ENCODE results near the gene GDPD3.
A peak's percentile ranks its signal among the peaks of the same experiment; 100 is the strongest.

The GDPD3 gene

DNA sequence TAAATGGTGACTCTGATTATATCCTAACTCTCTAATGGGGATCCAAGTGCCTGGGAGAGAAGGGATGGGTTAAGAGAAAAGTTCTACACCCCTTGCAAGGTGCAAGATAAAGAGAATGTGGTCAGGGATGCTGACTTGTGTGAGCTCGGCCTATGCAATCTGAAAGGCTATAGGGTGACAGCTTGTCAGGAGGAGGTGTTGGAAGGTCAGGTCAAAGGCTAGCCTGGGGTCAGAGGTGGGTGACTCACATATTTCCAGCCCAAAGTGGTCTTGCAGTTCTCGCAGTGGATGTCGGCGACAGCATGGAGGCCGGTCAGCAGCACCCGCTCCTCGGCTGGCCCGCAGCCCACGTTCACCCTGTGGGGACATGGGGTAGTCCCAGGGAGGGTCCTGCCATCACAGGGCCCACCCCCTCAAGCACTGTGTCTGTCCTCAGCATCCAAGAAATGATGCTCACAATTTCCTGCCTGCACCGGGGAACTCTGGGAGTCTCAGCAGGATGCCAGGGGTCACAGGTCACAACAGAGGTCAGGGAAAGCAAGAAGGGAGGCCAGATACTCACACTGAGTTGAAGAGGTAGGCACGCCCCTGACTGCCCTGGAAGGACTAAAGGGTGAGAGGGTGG is 18.7 kb downstream of the GDPD3 start:
- DNase-seq, result no peak

DNA sequence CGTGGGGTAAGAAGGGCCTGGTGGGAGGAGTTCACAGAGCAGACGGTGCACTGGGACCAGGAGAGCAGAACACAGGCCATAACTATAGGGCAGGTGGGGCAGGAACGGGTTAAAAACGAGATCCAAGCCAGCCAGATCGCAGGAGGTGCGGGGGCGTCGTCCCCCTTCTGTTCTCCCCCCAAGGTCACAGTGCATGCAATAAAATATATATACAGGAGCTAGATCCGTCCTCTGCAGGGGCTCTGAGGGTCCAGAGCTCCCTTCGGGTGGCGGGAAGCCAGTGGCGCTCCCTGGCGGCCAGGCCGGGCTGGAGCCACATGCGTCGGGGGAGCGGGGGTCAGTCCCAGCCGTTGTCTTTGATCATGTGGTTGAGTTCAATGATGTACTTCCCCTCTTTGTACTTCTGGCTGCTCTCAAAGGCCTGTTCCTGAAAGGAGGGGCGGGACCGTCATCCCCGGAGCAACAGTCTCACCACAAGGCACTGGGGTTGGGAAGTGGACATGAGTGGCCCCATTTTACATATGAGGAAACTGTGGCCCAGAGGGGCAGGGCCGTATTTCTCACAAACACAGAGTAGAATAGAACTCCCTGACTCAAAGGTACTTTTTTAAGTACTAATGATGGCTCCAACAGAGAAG is 20.8 kb downstream of the GDPD3 start:
- DNase-seq, result no peak

DNA sequence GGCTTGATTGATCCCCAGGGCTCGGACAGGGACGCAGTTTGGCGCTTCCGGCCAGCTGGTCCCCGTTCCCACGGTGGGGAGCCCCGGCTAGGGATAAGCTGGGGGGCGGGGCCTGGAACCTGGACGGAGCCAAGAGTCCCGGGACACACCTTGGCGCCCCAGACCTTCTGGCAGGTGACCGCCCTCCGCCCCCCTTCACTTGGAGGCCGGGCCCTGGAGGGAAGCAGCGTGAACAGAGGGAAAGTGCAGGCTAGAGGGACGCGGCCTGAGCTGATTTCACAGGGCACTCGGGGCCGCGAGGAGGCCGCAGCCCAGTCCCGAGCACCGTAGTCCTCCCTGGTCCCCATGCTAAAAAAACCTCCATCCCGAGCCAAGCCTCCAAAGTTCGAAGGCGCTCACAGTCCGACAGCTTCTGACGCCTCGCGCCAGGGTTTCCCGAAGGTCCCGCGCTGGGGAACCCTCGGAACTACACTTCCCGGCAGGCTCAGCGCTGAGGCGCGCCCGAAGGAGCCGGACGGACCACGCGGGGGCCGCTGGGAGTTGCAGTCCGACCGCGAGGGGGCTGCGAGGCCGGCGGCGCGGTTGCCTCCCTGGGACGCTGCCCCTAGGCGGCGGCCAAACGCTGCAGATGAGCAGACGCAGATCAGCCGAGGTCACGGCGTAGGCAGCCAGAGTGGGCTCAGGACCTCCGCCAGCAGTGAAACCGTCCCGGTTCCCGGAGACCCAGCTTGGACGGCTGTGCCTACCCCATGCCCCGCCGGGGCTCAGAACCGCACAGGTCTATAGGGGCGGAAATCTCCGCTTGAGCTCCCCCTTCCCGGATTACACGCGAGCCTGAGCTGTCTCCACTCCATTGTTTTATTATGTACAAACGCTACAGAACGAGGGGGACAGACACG is 21.6 kb downstream of the GDPD3 start, which contains the start of gene TBX6:
Gene TBX6 (minus strand): TSS at position 451 of the 899 bp plus-strand sequence. CDS start 731 bp downstream, outside the sequence.
- DNase-seq, result peak in 1 of 2 experiments; percentile 51

DNA sequence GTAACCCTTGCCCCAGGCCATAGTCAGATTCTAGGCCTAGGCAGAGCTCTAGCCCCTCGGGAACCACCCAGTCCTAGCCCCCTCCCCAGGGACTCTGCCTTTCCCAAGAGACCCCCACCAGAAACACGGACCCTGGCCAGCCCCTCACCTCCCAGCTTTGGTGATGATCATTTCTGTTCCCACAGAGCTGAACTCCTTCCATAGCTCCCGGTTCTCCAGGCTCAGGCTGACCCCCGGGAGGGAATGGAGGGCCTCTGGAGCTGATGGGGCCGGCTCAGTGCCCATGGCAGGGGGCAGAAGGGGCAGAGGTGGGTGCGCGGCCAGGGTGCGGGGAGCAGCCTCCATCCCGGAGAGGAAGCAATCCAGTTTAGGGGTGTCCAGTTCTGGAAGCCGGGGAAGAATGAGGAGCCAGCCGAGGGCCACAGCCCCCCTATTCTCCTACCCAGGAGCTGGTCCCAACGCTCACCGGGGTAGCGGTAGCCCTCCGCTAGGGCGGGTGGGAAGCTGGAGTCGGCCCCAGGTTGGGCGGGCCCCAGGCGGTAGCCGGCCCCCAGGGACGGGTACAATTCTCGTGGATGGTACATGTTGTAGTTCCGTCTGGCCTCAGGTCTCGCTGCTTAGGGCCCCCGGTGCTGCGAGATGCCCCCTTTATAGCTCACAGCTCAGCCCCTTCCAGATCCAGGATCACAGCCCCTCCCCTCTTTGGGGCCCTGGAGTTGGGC is 22.6 kb downstream of the GDPD3 start:
- DNase-seq, result no peak

DNA sequence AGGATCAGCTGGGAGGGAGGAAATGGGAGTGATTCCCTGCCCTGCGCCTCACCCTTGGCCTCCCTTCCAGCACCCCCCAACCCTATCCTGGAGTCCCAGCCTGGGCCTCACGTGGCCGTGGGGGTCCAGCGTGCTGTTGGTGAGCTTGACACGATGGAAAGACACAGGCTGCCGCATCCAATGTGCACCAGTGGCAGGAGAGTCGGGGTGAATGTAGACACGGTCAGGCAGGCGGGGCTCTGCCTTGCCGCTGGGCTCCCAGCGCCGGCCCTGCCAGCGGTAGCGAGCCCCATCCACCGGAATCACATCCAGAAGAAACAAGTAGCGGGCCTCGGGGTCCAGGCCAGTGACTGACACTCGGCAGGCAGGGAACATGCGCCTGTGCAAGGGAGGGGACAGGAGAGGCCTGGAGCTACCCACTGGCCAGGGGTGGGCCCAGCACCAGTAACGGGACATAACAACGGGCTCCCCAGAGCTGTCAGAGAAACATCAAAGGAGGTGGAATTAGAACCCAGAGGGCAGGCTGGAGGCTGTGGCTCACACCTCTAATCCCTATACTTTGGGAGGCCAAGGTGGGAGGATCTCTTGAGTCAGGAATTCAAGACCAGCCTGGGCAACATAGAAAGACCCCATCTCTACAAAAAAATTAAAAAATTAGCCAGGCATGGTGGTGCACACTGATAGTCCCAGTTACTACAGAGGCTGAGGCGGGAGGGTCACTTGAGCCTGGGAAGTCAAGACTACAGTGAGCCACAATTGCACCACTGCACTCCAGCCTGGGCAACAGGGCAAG is 24.3 kb downstream of the GDPD3 start:
- DNase-seq, result no peak

DNA sequence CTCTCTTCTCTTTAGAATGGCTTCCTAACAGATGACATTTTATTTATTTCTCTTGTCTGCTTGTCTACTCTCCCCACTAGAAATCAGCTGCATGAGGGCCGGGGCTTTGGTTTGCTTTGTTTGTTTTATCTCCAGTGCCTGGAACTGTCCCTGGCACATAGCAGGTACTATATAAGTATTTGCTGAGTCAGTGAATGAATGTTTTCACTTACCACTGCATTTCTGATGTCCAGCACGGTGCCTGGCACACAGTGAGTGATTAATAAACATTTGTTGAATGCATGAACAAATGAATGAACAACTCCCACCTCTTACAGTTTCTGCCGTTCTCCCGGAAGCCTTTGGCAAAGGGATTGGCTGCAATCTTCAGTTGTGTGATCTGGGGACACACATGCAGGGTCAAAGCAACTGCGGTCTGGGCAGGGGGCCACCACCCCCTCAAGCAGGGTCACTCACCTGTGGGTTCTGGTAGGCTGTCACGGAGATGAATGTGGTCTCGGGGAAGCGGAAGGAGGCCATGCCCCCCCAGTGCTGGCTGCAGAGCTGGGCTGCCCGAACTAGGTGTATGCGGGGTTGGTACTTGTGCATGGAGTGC is 25.0 kb downstream of the GDPD3 start:
- no peak for DNase-seq

DNA sequence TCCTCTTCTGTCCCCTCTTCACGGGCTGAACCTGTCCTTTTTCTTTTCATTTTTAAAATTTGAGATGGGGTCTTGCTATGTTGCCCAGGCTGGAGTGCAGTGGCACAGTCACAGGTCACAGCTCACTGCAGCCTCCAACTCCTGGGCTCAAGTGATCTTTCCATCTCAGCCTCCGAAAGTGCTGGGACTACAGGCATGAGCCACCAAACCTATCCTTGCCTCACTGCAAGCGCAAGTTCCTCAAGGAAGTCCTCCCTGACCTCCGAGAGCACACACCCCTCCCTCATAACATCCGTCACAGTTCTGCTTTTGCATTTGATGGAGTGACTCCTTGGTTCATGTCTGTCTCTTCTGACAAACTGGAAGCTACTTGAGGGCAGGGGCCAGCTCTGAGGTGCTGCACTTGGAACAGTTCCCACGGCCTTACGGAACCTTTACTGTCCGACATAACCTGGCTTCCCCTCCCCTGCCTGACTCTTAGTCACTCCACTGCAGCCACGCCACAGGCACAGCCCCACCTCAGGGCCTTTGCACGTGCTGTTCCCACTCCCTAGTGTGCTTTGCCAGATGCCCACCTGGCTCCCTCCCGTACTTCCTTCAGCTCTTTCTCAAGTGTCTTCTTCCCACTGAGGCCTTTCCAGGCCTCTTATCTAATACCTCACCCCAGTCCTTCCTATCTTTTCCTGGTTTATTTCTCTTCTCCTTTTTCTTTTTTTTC is 26.0 kb downstream of the GDPD3 start:
- DNase-seq, result no peak

DNA sequence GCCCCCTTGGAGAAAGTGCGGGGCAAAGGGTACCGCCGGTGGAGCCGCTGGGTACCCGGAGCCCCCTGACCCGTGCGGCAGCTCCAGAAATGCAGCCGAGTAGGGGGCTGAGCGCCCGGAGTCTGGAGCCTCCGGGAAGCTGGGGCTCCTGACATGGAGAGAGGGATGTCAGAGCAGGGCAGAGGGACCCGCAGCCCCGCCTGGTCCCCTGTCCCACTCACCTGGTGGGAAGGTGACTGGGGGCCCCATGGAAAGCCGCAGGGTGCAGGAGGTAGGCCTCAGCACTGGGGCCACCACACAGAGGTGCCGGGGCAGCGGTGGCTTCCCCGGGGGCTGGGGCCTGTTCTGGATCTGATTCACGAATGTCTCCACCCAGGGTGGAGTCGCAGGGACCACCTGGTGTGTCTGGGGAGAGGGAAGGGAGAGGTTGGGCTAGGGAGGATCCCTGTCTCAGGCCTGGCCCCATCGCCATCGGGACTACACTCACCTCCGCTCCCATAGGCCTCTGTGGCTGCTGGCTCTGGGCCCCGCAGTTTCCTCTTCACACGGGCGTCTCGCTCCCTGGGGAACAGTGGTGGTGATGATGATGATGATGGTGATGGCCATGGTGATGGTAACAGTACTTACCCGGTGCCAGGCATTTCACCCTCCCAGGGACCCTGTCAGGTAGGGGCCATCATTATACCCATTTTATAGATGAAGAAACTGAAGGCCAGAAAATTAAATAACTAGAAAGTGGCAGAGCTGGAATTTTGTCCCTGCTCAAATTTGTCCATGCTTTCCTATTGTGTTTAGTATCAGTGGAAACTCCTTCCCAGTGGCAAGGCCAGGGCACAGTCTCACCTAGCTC is 26.8 kb downstream of the GDPD3 start:
- no peak for DNase-seq

DNA sequence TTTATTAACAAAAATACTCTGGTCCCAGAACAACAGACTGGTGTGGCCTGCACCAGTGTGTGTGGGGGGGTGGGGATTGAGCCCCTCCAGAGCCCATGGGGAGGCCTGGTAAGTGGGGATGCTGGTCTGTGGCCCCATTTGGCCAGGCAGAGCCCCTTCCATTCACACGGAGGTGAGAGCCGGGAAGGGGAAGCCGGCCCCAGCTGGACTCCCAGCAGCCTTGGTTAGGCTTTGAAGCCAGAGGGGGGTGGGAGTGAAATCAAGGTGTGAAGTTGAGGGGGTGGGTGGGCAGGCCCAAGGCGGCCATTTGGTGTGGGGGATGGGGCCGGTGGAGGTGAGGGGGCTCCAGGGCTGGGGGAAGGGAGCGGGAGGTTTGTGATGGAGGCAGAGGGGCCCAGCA is 27.5 kb downstream of the GDPD3 start:
- DNase-seq, result no peak

DNA sequence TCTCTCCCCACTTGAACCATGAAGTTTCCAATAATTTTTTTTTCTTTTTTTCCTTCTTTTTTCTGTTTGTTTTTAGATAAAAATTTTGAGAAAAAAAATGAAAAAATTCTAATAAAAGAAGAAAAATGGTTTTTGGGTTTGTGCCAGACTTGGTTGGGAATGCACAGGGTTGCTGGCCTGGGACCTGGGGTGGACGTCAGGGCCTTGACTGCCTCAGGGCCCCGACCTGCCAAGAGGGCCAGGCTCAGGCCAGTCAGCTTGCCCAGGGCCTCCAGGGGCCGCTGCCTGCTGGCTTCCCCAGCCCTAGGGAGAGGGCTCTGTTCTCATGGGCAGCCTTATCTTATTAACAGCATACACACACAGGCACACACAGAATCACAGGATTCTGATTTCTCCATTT is 28.1 kb downstream of the GDPD3 start:
- DNase-seq, result no peak

DNA sequence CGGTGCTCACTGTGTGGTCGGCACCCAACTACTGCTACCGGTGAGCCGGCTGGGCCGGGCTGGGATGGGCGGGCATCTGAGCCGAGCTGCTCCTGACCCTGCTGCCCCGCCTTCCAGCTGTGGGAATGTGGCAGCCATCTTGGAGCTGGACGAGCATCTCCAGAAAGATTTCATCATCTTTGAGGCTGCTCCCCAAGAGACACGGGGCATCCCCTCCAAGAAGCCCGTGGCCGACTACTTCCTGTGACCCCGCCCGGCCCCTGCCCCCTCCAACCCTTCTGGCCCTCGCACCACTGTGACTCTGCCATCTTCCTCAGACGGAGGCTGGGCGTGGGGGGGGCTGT is 28.5 kb downstream of the GDPD3 start:
- no peak for DNase-seq

DNA sequence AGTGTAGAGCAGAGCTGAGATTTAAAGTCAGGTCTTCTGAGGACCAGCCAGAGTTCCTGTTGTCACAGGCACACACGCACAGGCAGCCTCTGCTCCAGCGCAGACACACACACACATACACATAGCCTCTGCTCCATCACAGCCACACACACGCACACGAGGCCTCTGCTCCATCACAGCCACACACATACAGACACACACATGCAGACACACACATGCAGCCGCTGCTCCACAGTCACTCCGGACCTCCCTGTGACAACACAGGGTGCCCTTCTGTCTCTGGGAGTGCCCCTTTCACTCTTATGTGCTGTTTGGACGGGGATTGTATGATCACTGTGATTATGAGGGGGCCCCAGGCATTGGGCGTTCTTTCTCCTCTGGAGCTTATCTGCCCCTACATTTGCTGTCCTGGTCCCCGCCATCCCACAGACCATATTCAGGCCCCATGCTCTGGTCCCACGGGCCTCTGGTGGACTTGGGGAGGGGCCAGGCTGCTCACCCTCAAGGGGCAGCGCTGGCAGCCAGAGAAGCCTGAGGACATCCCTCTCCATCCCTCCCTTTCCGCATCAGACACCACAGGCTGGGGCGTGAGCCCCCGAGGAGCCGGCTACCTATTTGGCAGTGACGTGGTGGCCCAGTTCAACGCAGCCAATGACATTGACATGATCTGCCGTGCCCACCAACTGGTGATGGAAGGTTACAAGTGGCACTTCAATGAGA is 29.1 kb downstream of the GDPD3 start:
- no peak for DNase-seq

DNA sequence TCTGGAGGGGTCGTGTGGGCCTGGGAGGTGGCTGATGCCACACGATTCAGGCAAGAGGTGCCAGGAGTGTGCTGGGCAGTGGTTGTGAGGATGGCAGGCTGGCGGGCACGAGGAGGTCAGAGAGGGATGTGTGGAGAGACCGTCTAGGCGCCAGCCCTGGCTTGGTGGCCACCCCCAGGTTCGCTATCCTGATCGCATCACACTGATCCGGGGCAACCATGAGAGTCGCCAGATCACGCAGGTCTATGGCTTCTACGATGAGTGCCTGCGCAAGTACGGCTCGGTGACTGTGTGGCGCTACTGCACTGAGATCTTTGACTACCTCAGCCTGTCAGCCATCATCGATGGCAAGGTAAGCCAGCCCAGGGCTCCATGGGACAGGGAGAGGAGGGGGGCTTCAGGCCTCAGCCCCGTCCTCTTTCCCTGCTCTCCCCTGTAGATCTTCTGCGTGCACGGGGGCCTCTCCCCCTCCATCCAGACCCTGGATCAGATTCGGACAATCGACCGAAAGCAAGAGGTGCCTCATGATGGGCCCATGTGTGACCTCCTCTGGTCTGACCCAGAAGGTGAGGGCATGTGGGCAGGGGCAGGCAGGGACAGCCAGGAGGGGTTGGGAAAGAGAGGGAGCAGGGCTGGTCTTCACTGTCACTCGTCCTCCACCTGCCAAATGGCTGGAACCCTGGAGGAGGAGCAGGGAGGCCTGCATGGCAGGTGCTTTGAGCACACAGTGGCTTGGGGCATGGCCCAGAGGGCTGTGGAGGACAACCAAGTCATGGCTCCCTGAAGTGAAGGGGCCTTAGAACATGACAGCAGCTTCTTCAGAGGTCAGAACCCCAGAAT is 29.9 kb downstream of the GDPD3 start:
- DNase-seq, result no peak

DNA sequence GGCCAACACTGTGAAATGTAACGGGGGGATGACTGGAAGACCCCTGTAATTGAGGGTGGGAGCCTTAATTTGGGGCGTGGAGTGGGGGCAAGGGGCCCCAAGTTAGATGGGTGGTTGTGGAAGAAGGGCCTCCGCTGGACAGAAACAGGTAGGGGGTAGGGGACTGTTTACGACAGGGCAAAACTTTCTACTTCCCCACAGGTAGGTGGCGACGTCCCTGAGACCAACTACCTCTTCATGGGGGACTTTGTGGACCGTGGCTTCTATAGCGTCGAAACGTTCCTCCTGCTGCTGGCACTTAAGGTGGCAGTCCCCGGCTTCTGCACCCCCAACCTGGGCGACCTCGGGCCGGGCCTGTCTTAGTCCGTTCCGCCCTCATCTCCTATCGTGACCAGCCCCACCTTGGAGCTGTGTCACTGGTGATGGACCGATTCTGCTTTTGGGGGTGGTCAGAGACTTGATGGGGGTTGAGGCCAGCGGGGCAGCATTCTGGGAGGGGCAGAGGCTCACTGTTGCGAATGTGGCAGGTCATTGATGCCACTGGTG is 30.7 kb downstream of the GDPD3 start:
- DNase-seq, result no peak

DNA sequence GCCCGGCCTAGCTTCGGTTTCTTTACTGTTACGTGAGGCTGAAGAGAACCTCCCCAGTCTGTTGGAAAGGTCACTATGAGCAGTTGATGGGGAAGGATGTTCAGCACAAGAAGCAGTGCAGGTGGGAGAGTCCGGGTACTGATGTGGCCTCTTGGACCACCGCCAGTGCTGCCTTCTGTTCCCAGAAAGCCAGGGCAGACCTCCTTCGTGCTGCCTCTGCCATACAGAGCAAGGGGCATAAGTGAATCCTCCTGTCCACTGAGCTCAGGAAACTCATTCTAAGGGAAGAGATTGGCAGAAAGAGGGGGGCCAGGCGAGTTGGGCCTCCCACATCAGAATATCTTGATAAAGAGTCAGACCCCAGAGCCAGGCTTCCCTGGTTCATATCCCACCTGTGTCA is 33.9 kb downstream of the GDPD3 start:
- DNase-seq, result no peak

DNA sequence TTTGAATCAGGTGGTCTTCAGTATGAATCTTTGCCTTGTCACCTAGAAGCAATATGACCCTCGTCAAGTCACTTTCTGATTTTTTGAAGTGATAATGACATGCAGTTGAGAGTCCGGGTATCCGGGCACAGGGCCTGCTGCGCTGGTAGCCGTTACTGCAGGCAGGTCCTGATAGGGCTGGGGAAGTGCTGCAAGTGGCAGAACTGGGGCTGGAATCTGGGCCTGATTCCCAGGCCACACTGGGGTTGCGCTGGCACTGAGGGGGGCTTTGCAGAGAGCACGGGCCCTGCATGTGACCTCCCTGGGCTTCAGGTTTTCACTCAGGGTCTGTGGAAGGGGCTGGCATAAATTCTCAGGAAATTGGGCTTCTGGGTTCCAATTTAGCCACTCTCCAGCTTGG is 34.6 kb downstream of the GDPD3 start:
- DNase-seq, result no peak

DNA sequence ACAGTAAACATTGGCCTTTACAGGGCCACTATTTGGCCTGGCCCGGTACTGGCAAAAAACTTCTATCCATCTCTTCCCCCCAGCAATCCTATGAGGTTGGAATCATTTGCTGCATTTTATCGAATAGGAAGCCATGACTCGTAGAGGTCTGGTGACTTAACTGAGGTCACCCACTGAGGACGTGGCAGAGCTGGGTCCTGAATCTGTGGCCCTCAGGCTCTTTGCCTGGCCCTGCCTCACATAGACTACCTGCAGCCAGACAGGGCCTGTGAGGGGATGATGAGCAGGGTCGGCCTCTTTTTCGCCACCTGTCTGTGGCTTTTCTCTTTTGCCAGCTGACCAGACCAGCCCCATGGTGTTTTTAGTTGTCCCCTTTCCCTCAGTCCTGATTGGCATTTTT is 35.7 kb downstream of the GDPD3 start:
- no peak for DNase-seq

DNA sequence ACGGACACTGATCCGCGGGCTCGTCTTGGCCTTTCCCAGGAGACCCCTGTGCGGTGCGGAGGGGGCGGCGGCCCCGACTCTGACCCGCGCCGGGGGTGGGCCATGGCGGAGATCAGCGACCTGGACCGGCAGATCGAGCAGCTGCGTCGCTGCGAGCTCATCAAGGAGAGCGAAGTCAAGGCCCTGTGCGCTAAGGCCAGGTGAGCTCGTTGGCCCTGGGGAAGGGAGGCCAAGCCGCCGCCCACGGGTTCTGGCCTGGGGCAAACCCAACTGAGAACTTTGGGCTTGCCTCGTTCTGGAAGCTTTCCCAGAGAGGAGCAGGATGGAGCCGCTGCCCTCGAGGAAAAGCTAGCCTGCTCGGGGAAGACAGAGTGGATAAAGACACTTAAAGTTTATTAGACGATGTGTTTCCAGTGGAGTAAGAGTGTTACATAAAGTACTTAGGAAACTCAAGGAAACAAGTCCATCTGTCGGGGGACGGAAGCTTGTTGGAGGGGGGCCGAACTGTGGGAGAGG is 37.0 kb downstream of the GDPD3 start:
- DNase-seq, result no peak

All from cerebellar nuclear complex (tissue), 1 donor.